ENCODE data around the gene HGD.

HGD gene

GRCh38 chr3:120708408-120708807, 26.4 kb upstream of the HGD start:
- DNase-seq (ENCODE audit: low read depth) = no peak
- TF ChIP-seq, protein P1, sequence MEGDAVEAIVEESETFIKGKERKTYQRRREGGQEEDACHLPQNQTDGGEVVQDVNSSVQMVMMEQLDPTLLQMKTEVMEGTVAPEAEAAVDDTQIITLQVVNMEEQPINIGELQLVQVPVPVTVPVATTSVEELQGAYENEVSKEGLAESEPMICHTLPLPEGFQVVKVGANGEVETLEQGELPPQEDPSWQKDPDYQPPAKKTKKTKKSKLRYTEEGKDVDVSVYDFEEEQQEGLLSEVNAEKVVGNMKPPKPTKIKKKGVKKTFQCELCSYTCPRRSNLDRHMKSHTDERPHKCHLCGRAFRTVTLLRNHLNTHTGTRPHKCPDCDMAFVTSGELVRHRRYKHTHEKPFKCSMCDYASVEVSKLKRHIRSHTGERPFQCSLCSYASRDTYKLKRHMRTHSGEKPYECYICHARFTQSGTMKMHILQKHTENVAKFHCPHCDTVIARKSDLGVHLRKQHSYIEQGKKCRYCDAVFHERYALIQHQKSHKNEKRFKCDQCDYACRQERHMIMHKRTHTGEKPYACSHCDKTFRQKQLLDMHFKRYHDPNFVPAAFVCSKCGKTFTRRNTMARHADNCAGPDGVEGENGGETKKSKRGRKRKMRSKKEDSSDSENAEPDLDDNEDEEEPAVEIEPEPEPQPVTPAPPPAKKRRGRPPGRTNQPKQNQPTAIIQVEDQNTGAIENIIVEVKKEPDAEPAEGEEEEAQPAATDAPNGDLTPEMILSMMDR (IDR thresholded peaks at IDR 0.05; ENCODE audit: control insufficient read depth, insufficient read depth, low read depth, low read length, missing control alignments) = no peak
- no peak overlapping the region for H3K4me3 ChIP-seq (ENCODE audit: control insufficient read depth, low read depth, low read length)

GRCh38 chr3:120706950-120707349, 24.9 kb upstream of the HGD start:
- DNase-seq (ENCODE audit: low read depth) = no peak
- TF ChIP-seq, protein P1 (IDR thresholded peaks at IDR 0.05; ENCODE audit: control insufficient read depth, insufficient read depth, low read depth, low read length, missing control alignments) = no peak
- no peak overlapping the region for H3K4me3 ChIP-seq (ENCODE audit: control insufficient read depth, low read depth, low read length)

DNA sequence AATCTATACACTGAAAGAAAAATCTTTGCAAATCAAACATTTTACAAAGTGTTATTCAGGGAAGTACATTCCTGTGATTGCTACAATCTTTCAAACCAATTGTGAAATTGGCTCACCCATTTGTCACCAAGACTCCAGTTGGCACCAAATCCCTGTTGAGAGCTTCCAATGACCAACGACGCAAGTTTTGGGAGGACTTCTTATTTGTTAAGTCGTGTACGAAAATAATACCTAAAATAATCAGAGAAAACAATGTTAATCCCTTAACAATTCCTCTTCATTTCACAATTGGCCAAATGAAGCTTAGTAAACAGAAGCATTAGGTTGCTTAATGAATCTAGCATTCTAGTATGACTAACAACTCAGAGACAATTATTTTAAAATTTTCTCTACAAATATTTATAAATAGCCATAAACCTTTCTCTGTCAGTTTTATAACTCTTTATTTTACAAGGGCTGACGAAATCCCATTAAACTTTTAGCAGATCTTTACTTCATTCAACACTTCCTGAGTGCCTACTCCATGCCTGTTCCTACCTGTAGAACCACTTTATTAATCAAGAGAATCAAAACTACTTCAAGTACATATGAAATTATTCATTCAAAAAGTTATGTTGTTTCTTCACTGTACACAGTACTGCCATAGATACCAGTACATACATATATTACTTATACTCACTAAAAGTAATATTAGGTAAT, 24.0 kb upstream of the HGD start:
- DNase-seq (ENCODE audit: low read depth) = no peak
- TF ChIP-seq, protein P1 (IDR thresholded peaks at IDR 0.05; ENCODE audit: control insufficient read depth, insufficient read depth, low read depth, low read length, missing control alignments) = no peak
- H3K4me3 ChIP-seq (ENCODE audit: control insufficient read depth, low read depth, low read length) = no peak overlapping the region

- H3K4me3 ChIP-seq (ENCODE audit: control insufficient read depth, low read depth, low read length) = no peak overlapping the region
- TF ChIP-seq, protein P1 (IDR thresholded peaks at IDR 0.05; ENCODE audit: control insufficient read depth, insufficient read depth, low read depth, low read length, missing control alignments) = no peak
- DNase-seq (ENCODE audit: low read depth) = no peak
Measured at GRCh38 chr3:120699333-120699732, 17.3 kb upstream of the HGD start.

- no peak overlapping the region for H3K4me3 ChIP-seq (ENCODE audit: control insufficient read depth, low read depth, low read length)
- DNase-seq (ENCODE audit: low read depth) = no peak
- TF ChIP-seq, protein P1 (IDR thresholded peaks at IDR 0.05; ENCODE audit: control insufficient read depth, insufficient read depth, low read depth, low read length, missing control alignments) = no peak
Measured at GRCh38 chr3:120693439-120694171, 11.6 kb upstream of the HGD start.

DNA sequence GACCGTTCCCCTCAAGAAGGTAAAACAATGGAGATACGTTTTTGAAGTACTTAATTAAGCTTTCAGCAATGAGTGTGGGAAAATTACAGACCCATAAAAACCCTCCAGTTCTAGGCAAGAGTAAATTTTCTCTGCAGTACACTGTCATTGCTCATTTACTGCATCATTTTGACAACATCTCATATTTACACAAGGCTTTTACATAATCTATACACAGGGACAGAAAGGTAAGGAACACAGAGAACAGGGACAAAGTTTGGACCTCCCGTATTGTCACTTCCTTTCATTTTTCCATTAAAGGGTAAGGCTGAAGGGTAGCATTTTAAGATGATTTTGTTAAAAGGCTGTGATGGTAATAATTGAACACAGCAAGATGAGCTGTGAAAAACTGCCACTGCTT, 7.4 kb upstream of the HGD start:
- H3K4me3 ChIP-seq (ENCODE audit: control insufficient read depth, low read depth, low read length) = no peak overlapping the region
- TF ChIP-seq, protein P1 (IDR thresholded peaks at IDR 0.05; ENCODE audit: control insufficient read depth, insufficient read depth, low read depth, low read length, missing control alignments) = no peak
- no peak for DNase-seq (ENCODE audit: low read depth)

Data from AG09309 (cell line).